H9 (cell line): ENCODE data around the gene MPST. TPM values are rescaled to one million over a fixed set of nuclear protein-coding genes. Genes with fewer than 3 reads are reported as not detected.

Experiments
- DNase-seq: peaks from one replicate; pipeline ENCODE4 v3.0.0-alpha.2; 2017
- H2AFZ ChIP-seq: one replicate; pipeline ENCODE4 v1.6.1; 2013; ENCODE audit warnings: mild to moderate bottlenecking, low read length, control low read depth, moderate library complexity
- H2AK5ac ChIP-seq: 2 replicates; pipeline ENCODE4 v1.6.1; 2013; ENCODE audit warnings: low read length, control low read depth, mixed read lengths; ENCODE audit not compliant: insufficient read length
- H2BK120ac ChIP-seq: one replicate; pipeline ENCODE4 v1.6.1; 2013; ENCODE audit warnings: low read depth, mild to moderate bottlenecking, low read length, control low read depth, inconsistent platforms; ENCODE audit not compliant: poor library complexity, severe bottlenecking
- H2BK12ac ChIP-seq: 2 replicates; pipeline ENCODE4 v1.6.1; 2013; ENCODE audit warnings: low read length, control low read depth, mixed read lengths, low read depth; ENCODE audit not compliant: insufficient read length
- H2BK15ac ChIP-seq: 2 replicates; pipeline ENCODE4 v1.6.1; 2013; ENCODE audit warnings: low read depth, low read length, control low read depth
- H2BK20ac ChIP-seq: one replicate; pipeline ENCODE4 v1.6.1; 2013; ENCODE audit warnings: low read depth, mild to moderate bottlenecking, low read length, control low read depth, inconsistent platforms; ENCODE audit not compliant: poor library complexity, severe bottlenecking
- H2BK5ac ChIP-seq: 2 replicates; pipeline ENCODE4 v1.6.1; 2013; ENCODE audit warnings: low read length, control low read depth, mixed read lengths; ENCODE audit not compliant: insufficient read length
- H3K14ac ChIP-seq: 2 replicates; pipeline ENCODE4 v1.6.1; 2013; ENCODE audit warnings: low read length, control low read depth; ENCODE audit not compliant: insufficient read depth
- H3K18ac ChIP-seq: 2 replicates; pipeline ENCODE4 v1.6.1; 2013; ENCODE audit warnings: low read depth, mild to moderate bottlenecking, mixed read lengths, low read length, control low read depth; ENCODE audit not compliant: insufficient read length
- H3K23ac ChIP-seq: 2 replicates; pipeline ENCODE4 v1.6.1; 2013; ENCODE audit warnings: low read length, control low read depth, mixed read lengths, low read depth; ENCODE audit not compliant: insufficient read length
- H3K23me2 ChIP-seq: 2 replicates; pipeline ENCODE4 v1.6.1; 2013; ENCODE audit warnings: low read depth, mild to moderate bottlenecking, mixed read lengths, low read length, control low read depth; ENCODE audit not compliant: insufficient read length, poor library complexity, severe bottlenecking
- H3K27ac ChIP-seq: 2 replicates; pipeline ENCODE4 v1.5.1; 2013; ENCODE audit warnings: low read length, control low read depth, mixed read lengths, low read depth; ENCODE audit not compliant: insufficient read length
- H3K27me3 ChIP-seq: 2 replicates; pipeline ENCODE4 v1.6.1; 2013; ENCODE audit warnings: low read length, control low read depth, inconsistent platforms; ENCODE audit not compliant: insufficient read depth
- H3K4ac ChIP-seq: 2 replicates; pipeline ENCODE4 v1.6.1; 2013; ENCODE audit warnings: low read depth, mild to moderate bottlenecking, control low read depth, inconsistent platforms, low read length, moderate library complexity
- H3K4me1 ChIP-seq: 2 replicates; pipeline ENCODE4 v1.6.1; 2013; ENCODE audit warnings: low read length, control low read depth, inconsistent platforms; ENCODE audit not compliant: insufficient read depth
- H3K4me2 ChIP-seq: 2 replicates; pipeline ENCODE4 v1.6.1; 2013; ENCODE audit warnings: low read length, control low read depth, mixed read lengths; ENCODE audit not compliant: insufficient read length, insufficient read depth
- H3K56ac ChIP-seq: 2 replicates; pipeline ENCODE4 v1.6.1; 2013; ENCODE audit warnings: low read depth, mild to moderate bottlenecking, mixed read lengths, low read length, control low read depth; ENCODE audit not compliant: insufficient read length
- H3K79me1 ChIP-seq: 2 replicates; pipeline ENCODE4 v1.6.1; 2013; ENCODE audit warnings: low read depth, mild to moderate bottlenecking, moderate library complexity, low read length, control low read depth, inconsistent platforms; ENCODE audit not compliant: insufficient read depth, poor library complexity, severe bottlenecking
- H3K79me2 ChIP-seq: 2 replicates; pipeline ENCODE4 v1.6.1; 2013; ENCODE audit warnings: low read length, control low read depth, inconsistent platforms; ENCODE audit not compliant: insufficient read depth
- H3K9ac ChIP-seq: 2 replicates; pipeline ENCODE4 v1.6.1; 2013; ENCODE audit warnings: low read length, control low read depth, mixed read lengths; ENCODE audit not compliant: insufficient read length; ENCODE audit errors: extremely low read depth
- H3K9me3 ChIP-seq: one replicate; pipeline ENCODE4 v1.6.1; 2013; ENCODE audit warnings: low read depth, low read length, inconsistent platforms; ENCODE audit not compliant: control insufficient read depth
- H3T11ph ChIP-seq: one replicate; pipeline ENCODE4 v1.6.1; 2013; ENCODE audit warnings: mild to moderate bottlenecking, low read length, control low read depth, inconsistent platforms
- H4K20me1 ChIP-seq: one replicate; pipeline ENCODE4 v1.6.1; 2013; ENCODE audit not compliant: control insufficient read depth, insufficient read length, insufficient read depth
- H4K5ac ChIP-seq: 2 replicates; pipeline ENCODE4 v1.6.1; 2013; ENCODE audit warnings: low read depth, mild to moderate bottlenecking, mixed read lengths, low read length, control low read depth; ENCODE audit not compliant: insufficient read length
- H4K8ac ChIP-seq: replicated peaks from 2 replicates; pipeline ENCODE4 v1.6.1; 2013; ENCODE audit warnings: low read length, control low read depth, mixed read lengths, low read depth; ENCODE audit not compliant: insufficient read length
- H4K91ac ChIP-seq: 2 replicates; pipeline ENCODE4 v1.6.1; 2013; ENCODE audit warnings: low read depth, mild to moderate bottlenecking, moderate library complexity, mixed read lengths, low read length, control low read depth; ENCODE audit not compliant: insufficient read length
- H3K27ac Mint-ChIP-seq, 3 experiments: 2 replicates in 2 of 3; 3 replicates in 1 of 3; pipeline ENCODE4 v1.8.0; 2020 to 2021; ENCODE audit warnings: mixed read lengths in 3 of 3, mild to moderate bottlenecking in 1 of 3, moderate library complexity in 1 of 3
- H3K27me3 Mint-ChIP-seq: 2 replicates; pipeline ENCODE4 v1.8.0; 2021; ENCODE audit warnings: low read depth, mild to moderate bottlenecking, moderate library complexity, mixed read lengths
- H3K36me3 Mint-ChIP-seq, 3 experiments: 2 replicates in 2 of 3; 3 replicates in 1 of 3; pipeline ENCODE4 v1.8.0; 2020 to 2021; ENCODE audit warnings: low read depth in 3 of 3, mixed read lengths in 3 of 3; ENCODE audit not compliant: insufficient read depth in 1 of 3
- H3K4me1 Mint-ChIP-seq, 2 experiments: 2 replicates each; pipeline ENCODE4 v1.8.0; 2020; ENCODE audit warnings: mixed read lengths in 2 of 2
- H3K4me3 Mint-ChIP-seq, 2 experiments: 2 replicates in 1 of 2; 3 replicates in 1 of 2; pipeline ENCODE4 v1.8.0; 2020 to 2021; ENCODE audit warnings: mild to moderate bottlenecking in 2 of 2, mixed read lengths in 2 of 2, moderate library complexity in 1 of 2
- H3K9me3 Mint-ChIP-seq, 2 experiments: 2 replicates in 1 of 2; 3 replicates in 1 of 2; pipeline ENCODE4 v1.8.0; 2020; ENCODE audit warnings: mild to moderate bottlenecking in 2 of 2, mixed read lengths in 2 of 2, moderate library complexity in 1 of 2
- CTCF ChIP-seq: fragments of 200-600 bp; sonication (generic); conservative IDR thresholded peaks from 3 replicates; pipeline ENCODE4 v1.8.0; 2021; ENCODE audit warnings: antibody characterized with exemption, mild to moderate bottlenecking
- WGBS: extraction: QIAGEN DNeasy Blood & Tissue Kit; methylation state at CpG from one replicate; pipeline ENCODE4 v1.1.7; 2013; ENCODE audit warnings: missing lambda C conversion rate, low lambda C conversion rate, mixed read lengths; ENCODE audit not compliant: insufficient read length; ENCODE audit errors: extremely low coverage; 5-methylcytosine and 5-hydroxymethylcytosine counted together
- total RNA-seq: library from RNA; stranded (reverse); gene quantifications from 2 replicates; pipeline ENCODE4 v1.2.1, GENCODE V29; 2021

The MPST gene
- total RNA-seq, 1 experiment from 2014 or later, result 70.5 TPM

GRCh38 chr22:37075046-37075445 lies 55.5 kb downstream of the MPST start:
- H2BK5ac ChIP-seq, result no peak overlapping the region
- no peak for TF ChIP-seq CTCF
- Mint-ChIP-seq H3K27me3 (peaks cover 22% of the 10 kb centered on the region), H3K27ac (no peak overlapping the region; a peak in 1 of 7 replicates), H3K4me1 (peaks cover 10% of the 10 kb centered on the region in 2 experiments; a peak in 3 of 4 replicates), H3K36me3 (no peaks in the 10 kb centered on the region), H3K9me3 (no peaks in the 10 kb centered on the region), H3K4me3 (no peak overlapping the region)
- no peak overlapping the region for H3K18ac ChIP-seq
- no peak overlapping the region for H2BK120ac ChIP-seq
- H3K14ac ChIP-seq, result no peak overlapping the region
- no peaks in the 10 kb centered on the region for H3K23me2 ChIP-seq
- no peaks in the 10 kb centered on the region for H3K79me1 ChIP-seq
- no CpG with 5 or more reads among the region's 17 CpGs for WGBS
- H3K4ac ChIP-seq, result no peak overlapping the region
- H2BK15ac ChIP-seq, result no peak overlapping the region
- H2AK5ac ChIP-seq, result no peak overlapping the region
- H3K27ac ChIP-seq, result no peak overlapping the region
- no peak overlapping the region for H3K23ac ChIP-seq
- H3K27me3 ChIP-seq, result peaks cover 7% of the 10 kb centered on the region; the same call in 1 of the 2 replicates
- H3K4me1 ChIP-seq, result no peaks in the 10 kb centered on the region; the same call in 1 of the 2 replicates
- no peak overlapping the region for H4K91ac ChIP-seq
- H3K4me2 ChIP-seq, result no peak overlapping the region
- H4K5ac ChIP-seq, result no peak overlapping the region
- no peak overlapping the region for H2AFZ ChIP-seq
- no peak overlapping the region for H3T11ph ChIP-seq
- no peak overlapping the region for H3K9ac ChIP-seq
- no peak overlapping the region for H4K8ac ChIP-seq
- no peaks in the 10 kb centered on the region for H3K9me3 ChIP-seq
- no peak for DNase-seq
- no peak overlapping the region for H2BK12ac ChIP-seq
- no peaks in the 10 kb centered on the region for H3K79me2 ChIP-seq
- H3K56ac ChIP-seq, result no peak overlapping the region
- H2BK20ac ChIP-seq, result no peak overlapping the region
- H4K20me1 ChIP-seq, result no peaks in the 10 kb centered on the region
